SKM-1 treated with dmso at 0.1 percent for 144 hours (cell line): ENCODE results near the gene PABPN1L.

Source experiments
- DNase-seq: peaks from one replicate; lab custom pipeline; 2025; ENCODE audit not compliant: unreplicated experiment; lab: John Stamatoyannopoulos, UW

Gene PABPN1L

DNA sequence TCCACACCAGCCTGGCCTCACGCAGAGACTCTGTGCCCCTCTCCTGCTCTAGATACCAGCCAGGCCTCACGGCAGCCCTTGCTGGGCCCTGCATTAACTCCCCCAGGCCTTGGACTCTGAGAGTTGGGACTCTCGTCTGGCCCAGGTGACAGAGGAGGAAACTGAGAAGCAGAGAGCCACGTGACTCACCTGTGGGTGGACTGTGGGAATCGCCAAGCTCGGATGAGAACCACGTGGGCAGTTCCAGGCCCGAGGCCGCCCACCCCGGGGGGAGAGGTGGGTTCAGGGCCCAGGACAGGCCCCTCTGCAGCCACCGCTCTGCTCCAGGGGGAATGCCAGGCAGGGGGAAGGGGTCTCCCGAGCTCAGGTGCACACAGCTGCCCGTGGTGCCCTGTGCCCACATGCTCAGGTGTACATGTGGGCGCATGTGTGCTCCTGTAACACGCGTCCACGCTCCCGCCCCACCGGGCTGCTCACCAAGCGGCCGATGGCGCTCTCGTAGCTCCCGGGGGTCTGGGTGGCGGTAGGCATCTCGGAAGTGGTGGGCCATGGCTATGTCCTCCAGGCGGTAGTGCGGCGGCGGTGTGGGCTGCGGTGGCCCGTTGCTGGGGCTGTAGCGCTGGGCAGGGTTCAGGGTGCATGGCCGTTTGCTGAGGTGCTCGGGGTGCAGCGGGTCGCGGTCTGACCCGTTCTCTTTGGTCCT is 18.3 kb upstream of the PABPN1L start:
- DNase-seq: no peak

DNA sequence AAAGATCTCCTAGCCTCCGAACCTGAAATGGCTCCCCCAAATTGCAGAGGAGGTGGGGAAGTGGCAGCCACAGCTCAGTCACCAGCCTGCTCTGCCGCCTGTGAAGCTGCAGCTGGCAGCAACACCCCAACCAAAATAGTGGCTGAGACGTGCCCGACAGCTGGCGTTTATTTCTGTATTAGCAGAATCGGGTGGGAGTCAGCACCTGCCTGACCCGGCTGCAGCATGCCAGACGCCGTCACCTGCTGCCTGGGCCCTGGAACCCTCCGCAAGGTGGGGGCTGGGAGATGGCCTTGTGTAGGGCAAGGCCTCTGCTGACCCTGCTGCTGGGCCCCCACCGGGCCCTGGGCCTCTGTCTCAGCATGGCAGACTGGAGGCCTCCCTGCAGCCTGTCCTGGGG is 17.5 kb upstream of the PABPN1L start:
- no peak for DNase-seq

DNA sequence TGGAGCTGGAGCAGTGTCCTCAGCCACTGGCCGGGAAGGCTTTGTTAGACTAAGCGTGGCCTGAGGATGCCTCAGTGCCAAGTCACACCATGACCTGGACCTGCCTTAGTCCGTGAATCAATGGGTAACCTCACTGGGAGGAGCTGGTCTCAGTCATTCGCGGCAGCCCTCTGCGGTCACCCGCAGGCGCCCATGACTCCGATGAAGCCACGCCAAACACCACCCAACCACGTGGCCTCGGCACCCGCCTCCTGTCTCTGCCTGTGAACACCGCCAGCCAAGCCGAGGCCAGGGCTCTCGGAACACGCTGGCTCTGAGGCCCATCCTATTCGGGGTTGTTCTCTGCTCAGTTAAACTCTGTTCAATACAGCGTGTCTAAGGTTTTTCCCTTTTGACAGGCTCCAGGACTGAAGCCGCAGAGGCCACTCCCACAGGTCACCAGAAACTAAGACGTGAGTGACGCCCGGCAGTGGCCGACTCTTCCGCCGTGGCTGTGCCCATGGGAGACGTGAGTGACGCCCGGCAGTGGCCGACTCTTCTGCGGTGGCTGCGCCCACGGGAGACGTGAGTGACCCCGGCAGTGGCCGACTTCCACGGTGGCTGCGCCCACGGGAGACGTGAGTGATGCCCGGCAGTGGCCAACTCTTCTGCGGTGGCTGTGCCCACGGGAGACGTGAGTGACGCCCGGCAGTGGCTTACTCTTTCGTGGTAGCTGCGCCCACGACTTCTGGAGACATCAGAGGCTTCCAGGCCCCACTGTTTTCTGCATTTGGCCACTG is 16.8 kb upstream of the PABPN1L start:
- DNase-seq: no peak

DNA sequence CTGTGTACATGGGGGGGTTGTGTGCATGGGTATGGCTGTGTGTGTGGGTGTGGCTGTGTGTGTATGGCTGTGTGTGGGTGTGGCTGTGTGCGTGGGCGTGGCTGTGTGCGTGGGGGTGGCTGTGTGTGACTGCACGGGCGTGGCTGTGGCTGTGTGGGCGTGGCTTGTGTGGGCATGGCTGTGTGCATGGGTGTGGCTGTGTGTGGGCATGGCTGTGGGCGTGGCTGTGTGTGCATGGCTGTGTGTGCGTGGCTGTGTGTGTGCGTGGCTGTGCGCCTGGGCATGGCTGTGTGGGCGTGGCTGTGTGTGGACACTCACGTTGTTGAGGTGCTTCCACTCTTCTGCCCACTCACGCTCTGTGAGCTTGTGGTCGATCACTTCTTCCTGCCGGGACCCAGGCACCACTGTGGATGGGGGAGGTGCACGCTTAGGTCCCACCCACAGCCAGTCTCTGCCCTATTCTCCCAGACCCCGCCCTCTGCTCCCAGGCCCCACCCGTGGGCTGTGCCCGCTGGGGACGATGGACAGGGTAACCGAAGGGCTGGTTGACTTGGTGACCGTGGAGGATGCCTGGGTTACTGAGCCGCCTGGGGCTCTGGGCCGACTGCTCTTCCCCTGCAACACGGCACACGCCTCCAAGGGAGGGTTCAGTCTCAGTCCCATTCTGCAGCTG is 16.0 kb upstream of the PABPN1L start:
- no peak for DNase-seq

DNA sequence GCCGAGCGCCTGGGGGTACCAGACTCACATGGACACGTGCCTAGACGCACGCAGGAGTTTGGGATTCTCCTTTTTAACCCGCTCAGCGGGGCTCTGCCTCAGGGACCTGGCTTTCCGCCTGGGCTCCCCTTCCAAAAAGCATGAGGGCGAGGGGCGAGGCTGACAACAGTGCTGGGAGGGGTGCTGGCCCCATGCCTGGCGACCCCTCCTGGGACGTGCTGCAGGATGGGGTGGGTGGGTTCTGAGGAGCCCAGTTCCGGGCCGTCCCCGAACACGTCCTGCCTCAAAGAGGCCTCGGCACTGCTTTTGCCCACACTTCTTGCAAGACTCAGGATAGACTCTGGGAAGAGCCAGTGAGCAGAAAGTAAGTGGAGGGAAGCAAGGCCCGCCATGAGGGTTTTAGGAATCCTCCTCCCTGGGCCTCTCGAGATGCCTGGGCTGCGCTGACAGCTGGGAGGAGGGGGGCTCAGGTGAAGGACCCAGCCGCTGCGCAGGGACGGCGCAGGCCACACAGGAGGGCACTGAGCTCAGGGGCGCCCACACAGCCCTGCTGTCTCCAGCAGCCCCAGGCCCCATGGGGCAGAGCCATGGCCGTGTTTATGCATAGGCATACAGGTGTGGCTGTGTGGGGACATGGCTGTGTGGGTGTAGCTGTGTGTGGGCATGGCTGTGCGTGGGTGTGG is 15.4 kb upstream of the PABPN1L start:
- DNase-seq: no peak

DNA sequence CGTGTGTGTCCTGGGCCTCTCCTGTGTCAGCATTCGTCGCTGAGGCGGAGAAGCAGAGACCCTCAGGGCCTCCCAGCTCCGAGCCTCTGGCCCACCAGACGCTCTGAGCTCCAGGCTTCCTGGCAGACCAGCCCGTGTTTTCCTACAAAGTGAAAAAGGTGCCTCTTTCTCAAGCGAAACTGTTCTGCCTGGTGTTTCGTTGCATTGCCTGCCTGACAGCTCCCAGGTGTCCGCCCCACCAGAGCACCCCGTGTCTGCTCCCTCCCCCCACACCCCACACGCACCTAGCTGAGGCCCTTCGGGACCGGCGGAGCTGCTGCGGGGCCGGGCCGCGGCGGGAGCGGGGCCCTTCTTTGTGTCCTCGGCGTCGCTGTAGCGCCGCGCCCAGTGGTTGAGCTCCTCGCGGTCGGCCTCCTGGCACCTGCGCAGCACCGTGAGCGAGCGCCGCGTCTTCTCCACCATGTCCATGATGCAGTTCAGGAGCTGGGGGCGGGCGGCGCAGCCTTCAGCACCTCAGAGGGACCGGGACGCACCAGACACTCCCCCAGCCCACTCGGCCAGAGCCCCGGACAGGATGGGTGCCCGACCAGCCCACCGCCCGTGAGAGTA is 14.7 kb upstream of the PABPN1L start:
- no peak for DNase-seq

DNA sequence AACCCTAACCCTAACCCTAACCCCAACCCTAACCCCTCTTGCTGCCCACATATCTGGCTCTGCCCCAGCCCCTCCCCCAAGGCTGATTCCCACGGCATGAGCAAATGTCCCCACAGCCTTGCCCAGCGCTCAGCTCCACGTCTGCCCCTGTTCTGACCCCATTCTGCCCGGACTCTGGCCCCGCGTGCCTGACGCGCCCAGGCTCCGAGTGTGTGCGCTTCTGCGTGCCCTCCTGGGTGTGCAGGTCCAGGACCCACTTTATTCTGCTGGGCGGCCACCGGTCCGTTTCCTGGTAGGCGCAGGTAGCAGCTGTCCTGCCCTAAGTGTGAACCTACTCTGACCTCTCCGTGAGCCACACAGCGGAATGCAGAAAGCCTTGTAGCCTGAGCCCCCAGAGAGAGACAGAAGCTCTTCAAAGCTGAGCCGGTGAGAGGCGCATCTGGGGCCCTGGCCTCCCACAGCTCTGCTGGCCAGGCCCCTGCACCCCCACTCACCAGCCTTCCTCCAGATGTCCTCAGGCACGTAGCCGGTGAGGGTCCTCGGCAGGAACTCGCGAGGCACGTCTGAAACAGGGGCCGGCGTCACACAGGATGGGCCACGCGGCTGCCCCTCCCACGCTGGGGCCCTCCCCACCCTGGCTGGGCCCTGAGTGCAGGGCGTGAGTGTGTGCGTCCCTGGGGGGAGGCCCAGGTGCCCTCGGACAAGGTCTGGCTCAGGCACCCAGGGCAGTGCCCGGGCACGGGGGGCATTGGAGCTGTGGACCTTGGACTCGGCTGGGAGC is 14.0 kb upstream of the PABPN1L start:
- DNase-seq: no peak

DNA sequence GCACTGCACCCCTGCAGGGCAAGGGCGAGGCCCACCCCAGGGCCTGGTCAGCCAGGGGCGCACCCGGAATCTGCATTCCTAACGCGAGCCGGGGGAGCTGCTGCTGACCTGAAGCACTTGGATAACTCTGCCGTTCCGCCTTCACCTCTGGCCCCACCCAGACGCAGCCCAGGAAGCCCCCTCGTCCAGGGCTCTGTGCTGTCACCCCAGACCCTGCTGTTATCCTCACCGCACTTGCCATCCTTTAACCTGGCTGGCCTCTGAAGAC is 13.3 kb upstream of the PABPN1L start:
- no peak for DNase-seq

DNA sequence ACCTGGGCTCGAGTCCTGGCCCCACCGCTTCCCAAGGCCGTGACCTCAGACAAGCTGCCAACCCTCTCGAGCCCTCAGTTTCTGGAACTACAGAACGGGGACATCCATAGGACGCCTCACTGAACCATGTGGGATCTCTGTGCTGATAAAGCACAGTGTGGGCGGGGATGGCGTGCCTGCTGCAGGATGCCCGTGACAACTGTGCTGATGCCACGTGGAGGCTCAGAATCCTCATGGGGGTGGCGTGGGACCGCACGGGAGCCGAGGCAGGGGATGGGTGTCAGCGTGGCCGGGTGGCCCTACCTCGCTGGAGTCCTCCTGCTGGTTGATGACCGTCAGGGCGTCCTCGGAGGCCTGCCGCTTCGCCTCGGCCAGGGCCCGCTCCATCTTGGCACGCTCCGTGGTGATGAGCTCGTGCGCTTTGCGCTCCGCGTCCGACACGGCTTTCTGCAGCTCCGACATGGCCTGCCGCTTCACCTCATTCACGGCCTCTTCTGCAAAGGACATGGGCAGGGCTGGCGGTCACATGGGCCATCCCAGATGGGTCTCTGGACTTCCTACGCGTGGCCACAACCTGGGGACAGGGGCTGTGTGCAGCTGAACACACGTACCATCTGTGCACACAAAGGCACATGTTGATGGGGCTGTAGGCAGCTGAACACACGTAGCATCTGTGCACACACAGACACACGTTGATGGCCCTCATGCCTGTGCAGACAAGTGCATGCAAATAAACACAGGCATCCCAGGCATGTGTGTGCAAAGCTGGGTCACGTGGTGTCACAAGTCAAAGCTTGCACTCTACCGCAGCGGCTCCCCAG is 12.7 kb upstream of the PABPN1L start:
- DNase-seq: no peak

DNA sequence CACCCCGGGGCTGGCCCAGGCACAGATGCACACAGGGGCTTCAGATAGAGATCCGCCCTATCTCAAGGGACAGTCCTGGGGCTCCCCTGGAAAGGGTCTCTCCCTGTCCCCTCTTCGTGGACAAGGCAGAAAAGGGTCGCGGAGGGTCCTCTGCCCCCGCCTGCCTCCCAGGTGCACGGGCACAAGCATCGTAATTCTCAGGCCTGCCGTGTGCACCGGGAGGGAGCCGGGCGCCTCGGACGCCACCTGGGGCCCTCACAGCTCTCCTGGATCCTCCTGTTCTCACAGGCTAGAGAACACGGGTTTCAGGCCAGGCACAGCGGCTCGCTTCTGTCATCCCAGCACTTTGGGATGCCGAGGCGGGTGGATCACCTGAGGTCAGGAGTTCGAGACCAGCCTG is 11.9 kb upstream of the PABPN1L start:
- DNase-seq: no peak

DNA sequence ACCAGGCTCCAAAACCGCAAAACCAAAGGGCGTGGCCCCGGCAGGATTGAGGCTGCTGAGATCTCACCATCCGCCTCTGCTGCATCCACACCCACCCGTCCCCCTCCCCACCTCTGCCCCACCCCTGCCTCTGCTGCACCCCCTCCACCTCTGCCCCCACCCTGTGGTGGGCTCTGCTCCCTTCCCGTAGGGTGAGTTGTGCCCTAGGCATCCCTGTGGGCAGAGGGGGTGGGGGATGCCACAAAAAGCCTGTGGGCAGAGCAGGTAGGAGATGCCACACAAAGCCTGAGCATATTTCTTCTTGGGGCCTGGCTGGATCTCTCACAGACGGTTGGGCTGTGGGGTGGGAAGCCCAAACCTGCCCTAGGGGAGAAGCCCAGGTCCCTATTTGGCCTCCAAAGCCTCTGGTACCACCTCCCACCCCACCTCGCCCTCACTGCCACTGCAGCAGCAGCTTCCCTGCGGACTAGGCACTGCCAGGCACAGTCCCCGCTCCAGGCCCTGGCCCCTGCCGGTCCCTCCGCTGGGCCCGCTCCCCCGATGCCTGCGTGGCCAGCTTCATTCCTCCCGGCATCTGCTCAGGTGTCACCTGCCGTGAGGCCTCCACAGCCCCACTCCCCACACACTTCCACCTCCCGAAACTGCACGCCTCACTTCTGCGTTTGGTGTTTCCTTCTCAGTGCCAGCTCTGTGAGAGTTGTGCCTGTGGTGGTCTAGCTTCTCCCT is 11.3 kb upstream of the PABPN1L start:
- DNase-seq: no peak

DNA sequence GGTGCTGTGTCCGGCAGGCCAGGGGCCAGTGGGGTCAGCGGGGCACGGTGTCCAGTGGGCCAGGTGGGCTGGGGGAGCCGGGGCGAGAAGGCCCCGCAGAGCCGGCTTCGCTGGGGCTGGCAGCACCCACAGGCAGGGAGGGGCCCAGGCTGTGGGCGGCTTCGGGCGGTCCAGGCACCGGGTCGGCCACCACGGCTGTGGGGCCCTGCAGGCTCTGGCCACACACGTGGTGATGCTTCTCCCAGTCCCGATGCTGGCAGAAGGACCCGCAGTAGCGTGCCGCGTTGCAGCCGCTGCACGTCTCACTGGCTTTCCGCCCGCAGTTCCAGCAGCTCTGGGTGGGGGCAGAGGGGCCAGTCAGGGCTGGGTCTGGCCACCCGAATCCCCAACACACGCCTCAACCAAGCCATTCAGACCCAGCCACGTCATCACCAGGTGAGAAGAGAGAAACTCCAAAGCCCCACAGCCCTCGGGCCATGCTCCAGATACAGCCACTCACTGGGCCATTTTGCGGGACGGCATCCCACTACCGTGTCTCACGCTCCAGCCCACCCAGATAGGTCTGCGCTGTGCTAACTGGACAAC is 10.6 kb upstream of the PABPN1L start:
- no peak for DNase-seq

DNA sequence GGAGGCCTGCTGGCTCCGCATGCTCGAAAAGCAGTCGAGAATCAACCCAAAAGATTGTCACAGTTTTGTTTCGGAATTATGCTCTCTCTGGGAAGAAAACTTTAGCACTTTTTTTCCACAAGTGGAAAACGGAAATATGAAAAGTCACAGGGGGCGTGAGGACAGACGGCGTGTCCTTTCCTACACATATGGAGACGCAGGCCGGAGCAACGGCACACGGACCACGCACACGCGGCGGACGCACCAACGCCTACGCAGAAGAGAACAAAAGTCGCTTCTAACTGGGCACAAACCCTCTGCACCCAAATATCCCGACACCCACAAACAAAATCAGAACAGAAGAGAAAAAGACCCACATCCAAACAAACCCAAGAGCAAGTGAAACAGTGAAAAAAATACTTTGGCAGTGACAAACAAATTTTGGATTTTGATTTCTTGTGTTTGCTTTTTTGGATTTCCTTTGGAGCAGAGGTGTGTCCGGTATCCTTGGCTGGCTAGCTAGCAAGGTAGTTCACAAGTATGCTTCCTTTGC is 9.3 kb upstream of the PABPN1L start:
- DNase-seq: no peak

DNA sequence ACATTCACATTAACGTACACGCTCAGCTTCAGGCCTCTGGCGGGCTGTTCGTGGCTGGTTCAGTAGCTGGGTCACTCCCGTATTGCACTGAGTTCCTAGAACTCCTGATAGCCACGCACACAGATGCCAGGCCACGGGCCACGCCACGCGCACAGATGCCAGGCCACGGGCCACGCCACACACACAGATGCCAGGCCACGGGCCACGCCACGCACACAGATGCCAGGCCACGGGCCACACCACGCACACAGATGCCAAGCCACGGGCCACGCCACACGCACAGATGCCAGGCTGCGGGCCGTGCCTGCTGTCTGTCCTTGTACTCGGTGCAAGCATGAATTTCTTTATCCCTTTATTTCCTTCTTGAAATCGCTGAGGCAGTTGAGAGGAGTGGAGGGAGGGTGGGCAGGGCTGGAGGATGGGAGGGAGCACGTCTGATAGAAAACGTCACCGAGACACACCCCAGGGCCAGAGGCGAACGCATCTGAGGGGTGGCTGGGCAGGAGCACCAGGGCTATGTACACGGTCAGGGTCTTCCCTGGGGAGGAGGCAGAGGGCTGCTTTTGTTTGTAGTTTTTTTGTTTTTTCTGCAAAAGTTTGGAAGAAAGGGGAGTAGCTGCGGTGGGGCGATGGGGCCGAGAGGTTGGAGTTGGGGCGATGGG is 8.6 kb upstream of the PABPN1L start:
- DNase-seq: no peak

DNA sequence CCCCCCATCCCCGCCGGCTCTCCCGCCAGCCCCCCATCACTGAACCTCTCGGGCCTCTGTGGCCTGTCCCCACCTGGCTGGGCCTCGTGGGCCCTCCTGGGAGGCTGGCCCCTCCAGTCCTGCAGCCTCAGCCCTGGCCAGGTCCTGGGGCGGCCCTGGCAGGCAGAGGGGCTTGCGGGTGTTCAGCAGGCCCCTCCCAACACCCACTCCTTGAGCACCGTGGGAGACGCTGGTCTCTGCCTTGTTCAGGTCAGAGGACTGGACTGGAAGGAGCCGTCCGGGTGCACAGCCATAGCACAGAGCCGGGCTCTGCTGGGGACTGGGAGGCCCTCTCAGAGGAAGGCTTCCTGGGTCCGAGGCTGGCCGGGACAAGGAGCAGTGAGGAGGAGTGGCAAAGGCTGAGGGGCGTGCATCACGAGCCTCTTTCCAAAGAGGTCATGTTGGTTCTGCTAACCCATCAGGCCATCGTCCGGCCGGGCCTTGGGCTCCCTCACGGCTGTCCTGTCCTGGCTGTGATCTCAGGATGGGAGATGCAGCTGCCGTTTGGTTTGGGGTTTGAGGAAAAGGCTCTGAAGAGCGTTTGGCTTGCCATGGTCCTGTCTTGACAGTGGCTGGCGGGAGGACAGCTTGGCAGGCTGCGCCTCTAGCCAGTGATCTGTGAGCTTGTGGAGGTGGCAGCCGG is 6.3 kb upstream of the PABPN1L start:
- DNase-seq: no peak

DNA sequence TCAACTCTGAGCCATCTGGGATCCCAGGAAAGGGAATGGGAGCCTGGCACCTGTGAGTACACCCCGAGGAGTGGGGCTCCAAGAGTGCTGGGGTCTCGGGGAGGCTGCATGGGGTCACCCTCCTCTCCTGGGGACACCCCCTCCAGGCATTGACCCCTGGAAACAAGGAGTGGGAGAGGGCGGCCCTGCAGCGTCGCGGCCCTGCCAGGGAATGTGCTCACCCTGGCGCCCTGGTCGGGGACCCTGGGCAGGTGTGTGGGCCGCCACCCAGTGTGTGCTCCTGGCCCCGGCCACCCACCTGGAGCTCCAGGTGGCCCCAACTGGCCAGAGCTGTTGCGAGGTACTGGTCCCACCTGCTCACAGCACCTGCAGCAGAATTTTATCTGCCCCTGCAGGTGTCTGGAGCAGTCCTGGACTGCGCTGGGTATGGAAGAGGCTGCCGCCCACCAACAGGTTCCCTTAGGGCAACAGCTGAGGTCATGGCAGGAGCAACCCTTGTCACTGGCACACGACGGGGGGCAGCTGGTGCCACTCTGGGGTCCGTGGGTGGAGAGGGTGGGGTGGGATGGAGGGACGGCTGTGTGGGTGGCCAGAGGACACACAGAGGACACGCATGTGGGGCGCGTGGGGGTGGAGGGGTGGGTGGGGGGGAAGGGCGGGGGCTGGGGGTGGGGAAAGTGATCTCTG is 5.4 kb upstream of the PABPN1L start:
- DNase-seq: no peak

DNA sequence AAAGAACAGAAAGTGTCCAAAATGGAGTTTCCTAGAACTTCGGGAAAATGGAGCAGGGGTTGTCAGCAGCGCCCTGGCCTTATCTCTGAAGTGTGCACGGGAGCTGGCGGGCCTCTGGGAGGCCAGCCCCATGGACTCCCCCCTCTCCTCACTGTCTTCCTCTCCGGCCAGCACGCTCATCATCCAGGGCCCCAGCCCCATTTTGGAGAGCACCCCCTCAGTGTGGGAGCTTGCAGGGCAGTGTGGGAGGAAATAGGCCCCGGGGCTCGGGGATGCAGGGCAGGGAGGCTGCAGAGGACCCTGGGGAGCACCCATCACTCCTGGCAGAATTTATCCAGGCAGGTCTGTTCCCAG is 4.9 kb upstream of the PABPN1L start:
- DNase-seq: no peak
